GM19239 (cell line): ENCODE data around the gene NPSR1.

Source experiments
- DNase-seq: peaks from one replicate; pipeline ENCODE4 v3.0.0; 2011; ENCODE audit warnings: low spot score; ENCODE audit not compliant: insufficient read length
- FAIRE-seq: peaks from 2 replicates; lab custom pipeline; 2011; peaks lifted over from hg19 to GRCh38; lab: Jason Lieb, UNC

NPSR1 gene

GRCh38 chr7:34830390-34830789 is 172.4 kb downstream of the NPSR1 start:
- no peak for FAIRE-seq
- DNase-seq, result no peak

DNA sequence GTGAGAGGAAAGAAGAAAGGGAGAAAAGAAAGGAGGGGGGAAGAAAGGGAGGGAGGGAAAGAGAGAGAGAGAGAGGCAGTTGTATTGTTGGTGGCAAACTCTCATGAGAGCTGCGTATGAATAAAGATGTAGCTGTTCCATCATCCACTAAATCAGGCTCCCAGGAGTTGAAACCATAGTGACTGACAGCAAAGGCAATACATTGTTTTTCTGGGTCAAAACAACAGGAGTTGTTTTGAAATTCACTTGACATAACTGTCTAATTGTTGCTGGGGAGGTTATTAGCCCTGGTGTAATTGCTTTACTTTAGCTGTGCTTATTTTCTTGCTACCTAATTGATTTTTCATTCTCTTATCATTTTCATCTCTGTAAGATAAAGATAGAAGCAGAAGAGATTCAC is 173.4 kb downstream of the NPSR1 start:
- FAIRE-seq (no peak), DNase-seq (no peak)

DNA sequence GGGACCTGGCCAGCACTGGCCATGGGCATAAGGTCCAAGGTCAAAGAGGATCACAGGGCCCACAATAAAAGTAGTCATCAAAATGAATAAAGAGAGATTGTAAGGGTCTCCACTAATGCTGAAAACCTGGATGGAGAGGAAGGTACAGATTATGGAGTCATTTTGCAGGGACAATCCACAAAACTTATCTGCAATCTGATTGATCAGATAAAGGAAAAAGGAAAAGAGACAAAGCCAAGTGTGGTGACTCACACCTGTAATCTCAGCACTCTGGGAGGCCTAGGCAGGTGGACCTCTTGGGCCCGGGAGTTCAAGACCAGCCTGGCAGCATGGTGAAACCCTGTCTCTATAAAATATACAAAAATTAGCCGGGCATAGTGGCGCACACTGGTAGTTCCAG is 174.0 kb downstream of the NPSR1 start:
- no peak for FAIRE-seq
- DNase-seq, result no peak

GRCh38 chr7:34835901-34836600 is 178.0 kb downstream of the NPSR1 start:
- DNase-seq (no peak), FAIRE-seq (no peak)

DNA sequence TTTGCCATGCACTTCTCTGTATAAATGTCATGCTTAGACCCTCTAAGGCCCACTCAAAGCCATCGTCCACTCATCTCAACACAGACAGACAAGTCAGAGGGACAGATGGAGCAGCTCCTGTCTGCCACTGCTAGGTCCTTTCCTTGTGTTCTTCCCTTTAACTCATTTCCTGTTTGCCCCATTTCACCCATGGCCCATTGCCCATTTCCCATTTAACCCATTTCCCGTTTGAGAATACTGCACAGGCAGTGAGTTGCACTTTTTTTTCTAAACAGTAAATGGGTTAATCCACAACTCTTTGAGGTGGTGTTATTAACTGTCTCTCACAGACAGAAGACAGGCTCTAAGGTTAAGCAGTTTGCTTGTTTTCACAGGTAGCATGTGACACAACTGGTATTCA is 179.3 kb downstream of the NPSR1 start:
- FAIRE-seq (no peak), DNase-seq (no peak)

GRCh38 chr7:34837801-34838201 is 179.8 kb downstream of the NPSR1 start:
- DNase-seq, result no peak
- FAIRE-seq, result no peak

GRCh38 chr7:34838329-34838728 is 180.3 kb downstream of the NPSR1 start:
- DNase-seq (no peak), FAIRE-seq (no peak)

- no peak for FAIRE-seq
- no peak for DNase-seq
These were observed 181.6 kb downstream of the NPSR1 start for GRCh38 chr7:34839645-34840044.

DNA sequence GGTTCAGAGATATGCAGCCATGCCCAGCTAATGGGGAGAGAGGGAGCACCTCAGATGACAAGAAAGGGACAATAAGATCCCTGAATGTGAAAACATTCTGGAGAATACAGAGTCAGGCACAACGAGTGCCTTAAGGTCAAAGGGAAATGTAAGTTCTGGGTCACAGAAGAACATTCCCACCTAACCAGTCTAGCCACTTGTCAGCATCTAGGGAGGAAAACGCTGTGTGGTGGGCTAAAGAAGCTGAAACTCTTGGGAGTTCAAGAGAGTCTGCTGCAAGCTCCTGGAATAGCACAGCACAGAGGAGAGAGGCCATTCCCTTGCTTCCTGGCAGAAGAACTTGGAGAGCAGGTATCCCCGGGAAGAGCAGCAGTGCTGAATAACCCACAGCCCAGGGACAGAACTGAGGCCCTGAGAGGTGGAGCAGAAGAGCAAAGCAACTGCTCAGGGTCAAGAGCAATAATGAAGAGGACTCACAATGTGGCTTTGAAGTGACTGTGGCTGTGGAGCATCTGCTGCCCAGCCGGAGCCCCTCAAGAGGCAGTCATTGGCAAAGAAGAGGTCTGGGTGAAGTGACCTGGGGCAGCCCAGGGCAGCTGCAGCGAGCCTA is 182.3 kb downstream of the NPSR1 start:
- DNase-seq (no peak), FAIRE-seq (no peak)

GRCh38 chr7:34841326-34841725 is 183.3 kb downstream of the NPSR1 start:
- FAIRE-seq, result no peak
- no peak for DNase-seq

DNA sequence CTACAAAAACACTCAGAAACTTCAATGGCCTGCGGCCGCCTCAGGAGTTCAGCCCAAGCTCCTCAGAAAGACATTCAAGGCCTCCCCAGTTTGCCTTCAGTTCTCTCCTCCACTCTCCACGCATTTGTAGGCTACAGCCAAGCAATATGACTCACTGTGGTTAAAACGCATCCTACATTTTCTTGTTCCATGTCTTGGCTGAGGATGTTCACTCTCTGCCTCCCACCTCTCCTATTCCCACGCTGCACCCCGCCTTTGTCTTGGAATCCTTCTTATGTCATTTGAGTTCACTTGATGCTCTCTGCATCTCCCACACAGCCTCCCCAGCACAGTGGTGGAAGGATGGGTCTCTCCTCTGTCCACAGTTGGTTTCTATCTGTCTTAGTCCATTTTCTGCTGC is 184.8 kb downstream of the NPSR1 start:
- FAIRE-seq (no peak), DNase-seq (no peak)

GRCh38 chr7:34844406-34844805 is 186.4 kb downstream of the NPSR1 start:
- FAIRE-seq, result no peak
- no peak for DNase-seq

DNA sequence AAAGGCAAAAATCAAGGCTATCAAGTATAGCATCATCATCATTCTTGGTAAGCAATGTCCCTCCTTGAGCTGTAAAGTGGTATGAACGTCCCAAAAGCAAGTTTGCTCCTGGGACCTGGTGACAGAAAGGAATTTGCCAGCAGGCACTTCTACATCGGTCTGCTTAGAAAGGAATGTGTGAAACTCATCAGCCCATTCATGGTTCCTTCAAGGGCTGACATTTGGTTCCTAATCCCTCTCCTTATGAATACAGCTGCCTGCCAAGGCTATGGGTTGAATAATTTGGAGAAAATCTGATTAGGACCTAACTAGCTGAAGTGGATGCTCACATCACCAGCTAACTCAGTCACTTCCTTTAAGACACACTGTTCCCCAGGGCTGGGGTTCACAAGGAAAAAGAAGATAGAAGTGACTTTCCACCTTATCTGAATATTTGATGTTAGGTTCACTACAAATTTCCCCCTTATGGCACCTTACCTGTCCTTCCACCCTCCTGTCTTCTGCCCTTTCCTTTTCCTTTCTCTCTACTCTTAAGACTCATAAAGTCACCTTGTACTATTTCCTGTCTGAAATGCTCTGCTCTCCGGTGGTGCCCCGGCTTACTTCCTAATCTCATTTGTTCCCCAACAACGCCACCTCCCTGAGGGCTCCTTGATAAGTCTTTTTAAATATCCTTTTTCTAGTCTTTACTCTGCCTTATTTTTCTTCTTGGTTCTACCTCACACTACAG is 187.1 kb downstream of the NPSR1 start:
- no peak for FAIRE-seq
- no peak for DNase-seq

DNA sequence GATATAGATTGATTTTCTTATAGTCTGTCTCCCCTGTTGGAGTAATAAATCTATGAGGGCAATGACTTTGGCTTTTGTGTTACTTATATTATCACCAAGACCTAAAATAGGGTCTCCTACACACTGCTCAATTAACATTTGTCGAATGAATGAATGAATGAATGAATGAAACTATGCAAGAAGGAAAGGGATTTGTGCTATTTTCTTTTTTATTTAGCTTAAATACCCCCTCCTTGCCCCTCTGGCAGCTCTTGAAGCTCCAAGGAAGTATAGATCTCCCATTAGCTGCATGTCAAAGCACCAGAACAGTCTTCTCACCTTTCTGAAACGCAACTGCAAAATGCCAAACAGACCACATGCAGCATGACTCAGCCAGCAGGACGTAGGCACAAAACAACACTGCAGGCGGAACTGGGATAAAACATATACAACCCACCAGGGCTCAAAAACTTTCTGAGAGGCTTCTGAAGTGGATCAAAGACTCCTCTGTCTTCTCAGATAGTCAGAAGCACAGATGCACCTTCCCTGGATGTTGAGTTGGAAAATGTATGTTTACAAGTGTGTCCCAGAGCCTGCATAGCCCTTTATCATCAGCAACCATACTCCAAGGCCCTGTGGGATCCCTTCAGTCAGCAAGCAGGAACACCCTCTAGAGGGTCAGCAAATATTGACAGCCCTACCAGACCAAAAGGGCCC is 187.8 kb downstream of the NPSR1 start:
- DNase-seq (no peak), FAIRE-seq (no peak)

DNA sequence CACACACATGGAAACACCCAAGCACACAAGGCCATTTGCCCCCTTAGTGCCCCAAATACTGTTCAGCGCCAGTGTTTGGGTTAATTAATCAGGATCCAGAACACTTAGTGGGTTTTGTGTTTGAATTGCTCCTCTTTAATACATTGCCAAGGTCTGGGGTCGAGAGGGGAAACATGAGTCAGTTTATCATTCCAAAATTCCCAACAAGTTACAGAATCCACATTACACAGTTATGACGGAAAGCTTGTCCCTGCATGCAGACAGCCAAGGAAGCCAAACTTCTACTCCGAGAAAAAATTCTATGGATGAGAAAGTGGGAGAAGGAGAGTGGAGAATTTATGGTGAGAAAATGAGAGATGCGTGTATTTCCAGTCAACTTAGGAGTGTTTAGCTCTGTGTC is 189.0 kb downstream of the NPSR1 start:
- FAIRE-seq, result no peak
- DNase-seq, result no peak

- FAIRE-seq, result no peak
- no peak for DNase-seq
These were observed 190.7 kb downstream of the NPSR1 start for GRCh38 chr7:34848670-34849069.

GRCh38 chr7:34849163-34849960 is 191.3 kb downstream of the NPSR1 start:
- no peak for FAIRE-seq
- DNase-seq, result no peak

GRCh38 chr7:34849986-34850385 is 192.0 kb downstream of the NPSR1 start:
- DNase-seq, result no peak
- FAIRE-seq, result no peak

DNA sequence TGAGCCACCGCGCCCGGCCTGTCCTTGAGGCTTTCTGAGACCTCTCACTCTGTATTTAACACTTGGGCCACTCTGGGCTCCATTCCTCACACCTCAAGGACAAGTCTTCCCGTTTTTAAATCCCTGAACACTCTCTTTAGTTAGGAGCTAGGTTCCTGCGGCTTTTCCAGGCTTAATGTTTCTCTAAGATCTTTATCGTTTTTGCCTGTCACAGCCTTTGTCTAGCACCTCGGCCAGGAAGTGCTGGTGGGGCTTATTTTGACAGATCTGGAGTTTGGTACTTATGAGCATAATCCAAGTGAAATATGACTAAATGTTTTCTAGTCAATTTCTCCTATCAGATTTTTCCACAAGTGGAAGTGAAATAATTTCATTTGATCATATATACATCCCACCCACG is 192.7 kb downstream of the NPSR1 start:
- DNase-seq (no peak), FAIRE-seq (no peak)

DNA sequence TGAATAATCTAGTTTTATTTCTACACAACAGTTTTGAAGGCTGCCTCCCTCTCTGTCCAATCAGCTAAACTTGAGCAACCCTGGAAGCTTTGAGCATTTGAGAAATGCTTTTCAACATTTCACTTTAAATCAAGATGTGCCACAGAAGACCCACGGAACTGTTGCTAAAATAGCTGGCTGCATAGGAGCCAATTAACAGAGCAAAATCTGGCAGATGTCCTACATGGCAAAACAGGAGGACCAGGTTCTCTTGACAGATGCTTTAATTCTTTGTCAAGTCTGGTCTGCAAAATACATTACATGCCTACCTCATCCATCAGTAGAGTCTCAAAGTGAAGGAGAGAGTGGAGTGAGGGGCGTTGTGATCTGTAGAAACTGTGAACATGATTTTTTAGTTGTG is 193.4 kb downstream of the NPSR1 start:
- no peak for FAIRE-seq
- DNase-seq, result no peak
